WTC11 (cell line): ENCODE data around the gene TBC1D17. TPM values are rescaled to one million over a fixed set of nuclear protein-coding genes. Genes with fewer than 3 reads are reported as not detected.
A peak's percentile ranks its signal among the peaks of the same experiment; 100 is the strongest.

ENCODE experiments used
- ATAC-seq: fragments of 200-7000 bp; cut with Tn5 transposase; 2 replicates; pipeline ENCODE4 v1.10.0; 2021; ENCODE audit warnings: mild to moderate bottlenecking, moderate library complexity
- CTCF ChIA-PET: fragments of 300-600 bp; sonication (Branson Sonifier 250); formaldehyde crosslinking; loops from one replicate; lab custom pipeline; 2021; ENCODE audit warnings: antibody characterized with exemption; lab: Charles Lee
- POLR2A ChIA-PET: fragments of 350-600 bp; sonication (Branson Sonifier 250); formaldehyde crosslinking; loops from one replicate; lab custom pipeline; 2021; ENCODE audit warnings: antibody characterized with exemption; lab: Charles Lee
- DNase-seq: peaks from one replicate; pipeline ENCODE4 v3.0.0; 2021; ENCODE audit warnings: low spot score
- H3K27ac Mint-ChIP-seq: 2 replicates; pipeline ENCODE4 v1.8.0; 2021; ENCODE audit warnings: mixed read lengths
- H3K27me3 Mint-ChIP-seq: 2 replicates; pipeline ENCODE4 v1.8.0; 2021; ENCODE audit warnings: low read depth, mild to moderate bottlenecking, moderate library complexity, mixed read lengths
- H3K36me3 Mint-ChIP-seq: 2 replicates; pipeline ENCODE4 v1.8.0; 2021; ENCODE audit warnings: mixed read lengths
- H3K4me1 Mint-ChIP-seq: 2 replicates; pipeline ENCODE4 v1.8.0; 2022; ENCODE audit warnings: mixed read lengths
- H3K4me3 Mint-ChIP-seq: 2 replicates; pipeline ENCODE4 v1.8.0; 2021; ENCODE audit warnings: mild to moderate bottlenecking, moderate library complexity, mixed read lengths
- H3K9me3 Mint-ChIP-seq: 2 replicates; pipeline ENCODE4 v1.8.0; 2021; ENCODE audit warnings: mixed read lengths
- GABPB1 ChIP-seq: sonication (generic); formaldehyde crosslinking; IDR thresholded peaks from 2 replicates; pipeline ENCODE4 v1.8.1; 2023; ENCODE audit warnings: mild to moderate bottlenecking, missing genetic modification reagents
- JUN ChIP-seq: sonication (generic); formaldehyde crosslinking; IDR thresholded peaks from 2 replicates; pipeline ENCODE4 v1.8.0; 2023; ENCODE audit warnings: mild to moderate bottlenecking, missing genetic modification reagents
- KAT7 ChIP-seq: sonication (generic); formaldehyde crosslinking; IDR thresholded peaks from 2 replicates; pipeline ENCODE4 v1.8.1; 2023; ENCODE audit warnings: missing genetic modification reagents, mild to moderate bottlenecking, borderline replicate concordance
- NFATC4 ChIP-seq: fragments of 250-450 bp; sonication (Bioruptor Pico); IDR thresholded peaks from 2 replicates; pipeline ENCODE4 v1.9.0; 2021; ENCODE audit warnings: mild to moderate bottlenecking
- NFE2L1 ChIP-seq: sonication (generic); formaldehyde crosslinking; IDR thresholded peaks from 2 replicates; pipeline ENCODE4 v1.8.1; 2023; ENCODE audit warnings: missing genetic modification reagents
- NR1H2 ChIP-seq: sonication (generic); formaldehyde crosslinking; IDR thresholded peaks from 2 replicates; pipeline ENCODE4 v1.9.0; 2021; ENCODE audit warnings: mild to moderate bottlenecking, moderate library complexity, missing genetic modification reagents
- OVOL2 ChIP-seq: fragments of 250-450 bp; sonication (Bioruptor Pico); IDR thresholded peaks from 2 replicates; pipeline ENCODE4 v1.9.0; 2021; ENCODE audit warnings: mild to moderate bottlenecking, borderline replicate concordance
- SMAD3 ChIP-seq: sonication (generic); formaldehyde crosslinking; IDR thresholded peaks from 2 replicates; pipeline ENCODE4 v1.8.0; 2022; ENCODE audit warnings: missing genetic modification reagents, mild to moderate bottlenecking, borderline replicate concordance
- TEAD1 ChIP-seq: sonication (generic); formaldehyde crosslinking; IDR thresholded peaks from 2 replicates; pipeline ENCODE4 v1.8.0; 2022; ENCODE audit warnings: mild to moderate bottlenecking, missing genetic modification reagents
- ZBTB21 ChIP-seq: sonication (generic); formaldehyde crosslinking; IDR thresholded peaks from 2 replicates; pipeline ENCODE4 v1.8.1; 2023; ENCODE audit warnings: mild to moderate bottlenecking, missing genetic modification reagents, borderline replicate concordance
- ZNF219 ChIP-seq: sonication (generic); formaldehyde crosslinking; IDR thresholded peaks from 2 replicates; pipeline ENCODE4 v1.8.0; 2023; ENCODE audit warnings: missing genetic modification reagents, mild to moderate bottlenecking, borderline replicate concordance
- ZNF396 ChIP-seq: fragments of 250-450 bp; sonication (Bioruptor Pico); IDR thresholded peaks from 2 replicates; pipeline ENCODE4 v1.8.0; 2021; ENCODE audit warnings: mild to moderate bottlenecking, moderate library complexity, borderline replicate concordance
- ZNF416 ChIP-seq: fragments of 250-450 bp; sonication (Bioruptor Pico); IDR thresholded peaks from 2 replicates; pipeline ENCODE4 v1.9.0; 2021; ENCODE audit warnings: mild to moderate bottlenecking, inconsistent platforms
- ZNF423 ChIP-seq: fragments of 250-450 bp; sonication (Bioruptor Pico); IDR thresholded peaks from 2 replicates; pipeline ENCODE4 v2.1.2; 2022; ENCODE audit warnings: mild to moderate bottlenecking, moderate library complexity
- ZNF671 ChIP-seq: fragments of 250-450 bp; sonication (Bioruptor Pico); IDR thresholded peaks from 2 replicates; pipeline ENCODE4 v1.8.0; 2021; ENCODE audit warnings: mild to moderate bottlenecking
- total RNA-seq: library from RNA; stranded (reverse); gene quantifications from 3 replicates; pipeline ENCODE4 v1.2.3, GENCODE V29; 2021
- TF ChIP-seq, protein P1 (sequence below): fragments of 200-600 bp; IDR thresholded peaks from 2 replicates; pipeline ENCODE4 v1.8.0; 2022; ENCODE audit warnings: antibody characterized with exemption
- TF ChIP-seq, protein P2 (sequence below): sonication (generic); formaldehyde crosslinking; IDR thresholded peaks from 2 replicates; pipeline ENCODE4 v1.8.1; 2023; ENCODE audit warnings: mild to moderate bottlenecking, missing genetic modification reagents
- TF ChIP-seq, protein P3 (sequence below): fragments of 250-450 bp; sonication (Bioruptor Pico); IDR thresholded peaks from 2 replicates; pipeline ENCODE4 v1.9.0; 2021; ENCODE audit warnings: moderate library complexity, mild to moderate bottlenecking, inconsistent platforms, borderline replicate concordance
- TF ChIP-seq, protein P4 (sequence below): sonication (generic); formaldehyde crosslinking; IDR thresholded peaks from 2 replicates; pipeline ENCODE4 v1.8.1; 2022; ENCODE audit warnings: missing genetic modification reagents, borderline replicate concordance
- TF ChIP-seq, protein P5 (sequence below): fragments of 250-450 bp; sonication (Bioruptor Pico); IDR thresholded peaks from 2 replicates; pipeline ENCODE4 v1.8.0; 2021; ENCODE audit warnings: mild to moderate bottlenecking
- TF ChIP-seq, protein P6 (sequence below): sonication (generic); formaldehyde crosslinking; IDR thresholded peaks from 2 replicates; pipeline ENCODE4 v1.8.0; 2022; ENCODE audit warnings: mild to moderate bottlenecking, missing genetic modification reagents
- TF ChIP-seq, protein P7 (sequence below): sonication (generic); formaldehyde crosslinking; IDR thresholded peaks from 2 replicates; pipeline ENCODE4 v1.8.1; 2022; ENCODE audit warnings: low read depth, mild to moderate bottlenecking, moderate library complexity, missing genetic modification reagents, borderline replicate concordance

The TBC1D17 gene
- total RNA-seq, 1 experiment from 2014 or later: 52.8 TPM

DNA sequence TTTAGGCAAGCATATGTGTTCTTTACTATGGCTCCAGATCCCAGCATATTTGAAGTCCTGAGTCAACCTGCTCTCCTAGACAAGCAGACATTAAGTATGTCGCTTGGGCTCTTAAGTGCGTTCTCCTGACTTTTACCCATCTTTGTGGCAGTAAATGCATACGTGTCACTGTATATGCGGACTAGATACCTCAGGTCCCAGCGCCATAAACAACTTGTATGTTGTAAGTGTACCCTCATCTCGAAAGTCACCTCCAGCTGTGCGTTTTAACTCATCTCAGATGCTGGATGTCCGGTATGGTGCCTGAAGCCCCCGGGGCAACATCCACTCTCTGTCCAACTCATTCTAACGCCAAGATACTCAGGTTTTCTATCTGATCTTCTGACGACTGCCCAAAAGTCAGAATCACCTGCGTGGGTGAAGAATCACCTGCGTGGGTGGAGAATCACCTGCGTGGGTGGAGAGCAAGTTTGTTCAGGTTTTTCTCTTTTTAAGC, 24.8 kb upstream of the TBC1D17 start:
- Mint-ChIP-seq H3K27ac (peak overlapping the region; percentile 76; the same call in 1 of the 2 replicates), H3K4me3 (peak overlapping the region; percentile 80)
- no peak for TF ChIP-seq JUN (CRISPR knock-in tag)
- TF ChIP-seq NFE2L1 (CRISPR knock-in tag): no peak
- TF ChIP-seq ZNF416 (CRISPR knock-in tag): no peak
- TF ChIP-seq, protein P1, sequence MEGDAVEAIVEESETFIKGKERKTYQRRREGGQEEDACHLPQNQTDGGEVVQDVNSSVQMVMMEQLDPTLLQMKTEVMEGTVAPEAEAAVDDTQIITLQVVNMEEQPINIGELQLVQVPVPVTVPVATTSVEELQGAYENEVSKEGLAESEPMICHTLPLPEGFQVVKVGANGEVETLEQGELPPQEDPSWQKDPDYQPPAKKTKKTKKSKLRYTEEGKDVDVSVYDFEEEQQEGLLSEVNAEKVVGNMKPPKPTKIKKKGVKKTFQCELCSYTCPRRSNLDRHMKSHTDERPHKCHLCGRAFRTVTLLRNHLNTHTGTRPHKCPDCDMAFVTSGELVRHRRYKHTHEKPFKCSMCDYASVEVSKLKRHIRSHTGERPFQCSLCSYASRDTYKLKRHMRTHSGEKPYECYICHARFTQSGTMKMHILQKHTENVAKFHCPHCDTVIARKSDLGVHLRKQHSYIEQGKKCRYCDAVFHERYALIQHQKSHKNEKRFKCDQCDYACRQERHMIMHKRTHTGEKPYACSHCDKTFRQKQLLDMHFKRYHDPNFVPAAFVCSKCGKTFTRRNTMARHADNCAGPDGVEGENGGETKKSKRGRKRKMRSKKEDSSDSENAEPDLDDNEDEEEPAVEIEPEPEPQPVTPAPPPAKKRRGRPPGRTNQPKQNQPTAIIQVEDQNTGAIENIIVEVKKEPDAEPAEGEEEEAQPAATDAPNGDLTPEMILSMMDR: no peak
- TF ChIP-seq ZNF671 (CRISPR knock-in tag): no peak
- TF ChIP-seq, protein P2, sequence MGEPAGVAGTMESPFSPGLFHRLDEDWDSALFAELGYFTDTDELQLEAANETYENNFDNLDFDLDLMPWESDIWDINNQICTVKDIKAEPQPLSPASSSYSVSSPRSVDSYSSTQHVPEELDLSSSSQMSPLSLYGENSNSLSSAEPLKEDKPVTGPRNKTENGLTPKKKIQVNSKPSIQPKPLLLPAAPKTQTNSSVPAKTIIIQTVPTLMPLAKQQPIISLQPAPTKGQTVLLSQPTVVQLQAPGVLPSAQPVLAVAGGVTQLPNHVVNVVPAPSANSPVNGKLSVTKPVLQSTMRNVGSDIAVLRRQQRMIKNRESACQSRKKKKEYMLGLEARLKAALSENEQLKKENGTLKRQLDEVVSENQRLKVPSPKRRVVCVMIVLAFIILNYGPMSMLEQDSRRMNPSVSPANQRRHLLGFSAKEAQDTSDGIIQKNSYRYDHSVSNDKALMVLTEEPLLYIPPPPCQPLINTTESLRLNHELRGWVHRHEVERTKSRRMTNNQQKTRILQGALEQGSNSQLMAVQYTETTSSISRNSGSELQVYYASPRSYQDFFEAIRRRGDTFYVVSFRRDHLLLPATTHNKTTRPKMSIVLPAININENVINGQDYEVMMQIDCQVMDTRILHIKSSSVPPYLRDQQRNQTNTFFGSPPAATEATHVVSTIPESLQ (CRISPR knock-in tag): no peak
- TF ChIP-seq TEAD1 (CRISPR knock-in tag): no peak
- TF ChIP-seq, all 79 proteins: peak for 0
- POLR2A ChIA-PET: interaction anchor here (0.8 kb wide), 1 partner anchor 17 kb away, joined by 3 read pairs; no protein-coding TSS in a partner anchor
- ATAC-seq (no peak), DNase-seq (no peak)
- peaks cover 7% of the 10 kb centered on the region for H3K9me3 Mint-ChIP-seq
- peaks cover 22% of the 10 kb centered on the region for H3K4me1 Mint-ChIP-seq
- H3K36me3 Mint-ChIP-seq: peaks cover 30% of the 10 kb centered on the region
- CTCF ChIA-PET: interaction anchor here (1.8 kb wide), 1 partner anchor 13 kb away, joined by 5 read pairs; no protein-coding TSS in a partner anchor
- peaks cover 3% of the 10 kb centered on the region; the same call in 1 of the 2 replicates for H3K27me3 Mint-ChIP-seq

DNA sequence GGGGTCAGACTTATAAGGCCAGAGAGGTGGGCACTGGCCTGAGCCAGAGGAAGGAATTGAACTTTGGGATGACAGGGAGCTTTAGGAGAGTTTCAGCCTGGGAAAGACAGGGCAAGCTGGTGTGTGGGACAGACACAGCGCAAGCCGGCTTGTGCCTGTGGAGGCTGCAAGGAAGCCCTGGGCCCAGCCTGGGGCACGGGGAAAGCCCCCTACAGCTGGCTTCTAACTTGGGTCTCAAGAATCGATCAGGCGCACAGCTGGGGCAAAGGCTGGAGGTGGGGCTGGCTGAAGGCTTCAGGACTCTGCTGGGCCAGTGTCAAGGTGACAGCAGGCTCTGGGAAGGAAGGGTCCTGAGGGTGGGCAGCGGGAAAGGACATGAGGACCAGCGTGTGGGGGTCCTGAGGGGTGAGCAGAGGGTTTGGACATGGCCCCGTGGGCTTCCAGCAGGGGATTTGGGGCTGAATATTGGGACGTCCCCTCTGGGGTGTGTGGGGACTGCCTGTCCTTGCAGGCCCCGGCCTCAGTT, 23.6 kb upstream of the TBC1D17 start:
- DNase-seq: no peak
- peaks cover 22% of the 10 kb centered on the region for H3K4me1 Mint-ChIP-seq
- peaks cover 3% of the 10 kb centered on the region; the same call in 1 of the 2 replicates for H3K27me3 Mint-ChIP-seq
- no peak for TF ChIP-seq OVOL2 (CRISPR knock-in tag)
- no peak for TF ChIP-seq SMAD3 (CRISPR knock-in tag)
- TF ChIP-seq ZNF423 (CRISPR knock-in tag): no peak
- TF ChIP-seq, protein P3, sequence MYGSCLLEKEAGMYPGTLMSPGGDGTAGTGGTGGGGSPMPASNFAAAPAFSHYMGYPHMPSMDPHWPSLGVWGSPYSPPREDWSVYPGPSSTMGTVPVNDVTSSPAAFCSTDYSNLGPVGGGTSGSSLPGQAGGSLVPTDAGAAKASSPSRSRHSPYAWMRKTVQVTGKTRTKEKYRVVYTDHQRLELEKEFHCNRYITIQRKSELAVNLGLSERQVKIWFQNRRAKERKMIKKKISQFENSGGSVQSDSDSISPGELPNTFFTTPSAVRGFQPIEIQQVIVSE (CRISPR knock-in tag): no peak
- TF ChIP-seq, protein P4, sequence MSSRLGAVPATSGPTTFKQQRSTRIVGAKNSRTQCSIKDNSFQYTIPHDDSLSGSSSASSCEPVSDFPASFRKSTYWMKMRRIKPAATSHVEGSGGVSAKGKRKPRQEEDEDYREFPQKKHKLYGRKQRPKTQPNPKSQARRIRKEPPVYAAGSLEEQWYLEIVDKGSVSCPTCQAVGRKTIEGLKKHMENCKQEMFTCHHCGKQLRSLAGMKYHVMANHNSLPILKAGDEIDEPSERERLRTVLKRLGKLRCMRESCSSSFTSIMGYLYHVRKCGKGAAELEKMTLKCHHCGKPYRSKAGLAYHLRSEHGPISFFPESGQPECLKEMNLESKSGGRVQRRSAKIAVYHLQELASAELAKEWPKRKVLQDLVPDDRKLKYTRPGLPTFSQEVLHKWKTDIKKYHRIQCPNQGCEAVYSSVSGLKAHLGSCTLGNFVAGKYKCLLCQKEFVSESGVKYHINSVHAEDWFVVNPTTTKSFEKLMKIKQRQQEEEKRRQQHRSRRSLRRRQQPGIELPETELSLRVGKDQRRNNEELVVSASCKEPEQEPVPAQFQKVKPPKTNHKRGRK (CRISPR knock-in tag): no peak
- no peak for TF ChIP-seq ZNF219
- no peak for TF ChIP-seq ZNF396 (CRISPR knock-in tag)
- TF ChIP-seq, protein P5, sequence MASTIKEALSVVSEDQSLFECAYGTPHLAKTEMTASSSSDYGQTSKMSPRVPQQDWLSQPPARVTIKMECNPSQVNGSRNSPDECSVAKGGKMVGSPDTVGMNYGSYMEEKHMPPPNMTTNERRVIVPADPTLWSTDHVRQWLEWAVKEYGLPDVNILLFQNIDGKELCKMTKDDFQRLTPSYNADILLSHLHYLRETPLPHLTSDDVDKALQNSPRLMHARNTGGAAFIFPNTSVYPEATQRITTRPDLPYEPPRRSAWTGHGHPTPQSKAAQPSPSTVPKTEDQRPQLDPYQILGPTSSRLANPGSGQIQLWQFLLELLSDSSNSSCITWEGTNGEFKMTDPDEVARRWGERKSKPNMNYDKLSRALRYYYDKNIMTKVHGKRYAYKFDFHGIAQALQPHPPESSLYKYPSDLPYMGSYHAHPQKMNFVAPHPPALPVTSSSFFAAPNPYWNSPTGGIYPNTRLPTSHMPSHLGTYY: no peak
- TF ChIP-seq, protein P6, sequence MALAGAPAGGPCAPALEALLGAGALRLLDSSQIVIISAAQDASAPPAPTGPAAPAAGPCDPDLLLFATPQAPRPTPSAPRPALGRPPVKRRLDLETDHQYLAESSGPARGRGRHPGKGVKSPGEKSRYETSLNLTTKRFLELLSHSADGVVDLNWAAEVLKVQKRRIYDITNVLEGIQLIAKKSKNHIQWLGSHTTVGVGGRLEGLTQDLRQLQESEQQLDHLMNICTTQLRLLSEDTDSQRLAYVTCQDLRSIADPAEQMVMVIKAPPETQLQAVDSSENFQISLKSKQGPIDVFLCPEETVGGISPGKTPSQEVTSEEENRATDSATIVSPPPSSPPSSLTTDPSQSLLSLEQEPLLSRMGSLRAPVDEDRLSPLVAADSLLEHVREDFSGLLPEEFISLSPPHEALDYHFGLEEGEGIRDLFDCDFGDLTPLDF (CRISPR knock-in tag): no peak
- no peak for TF ChIP-seq ZBTB21
- no peak for TF ChIP-seq NFATC4 (CRISPR knock-in tag)
- no peak for TF ChIP-seq GABPB1 (CRISPR knock-in tag)
- TF ChIP-seq, protein P2 (CRISPR knock-in tag): no peak
- no peak for TF ChIP-seq KAT7
- TF ChIP-seq, protein P7, sequence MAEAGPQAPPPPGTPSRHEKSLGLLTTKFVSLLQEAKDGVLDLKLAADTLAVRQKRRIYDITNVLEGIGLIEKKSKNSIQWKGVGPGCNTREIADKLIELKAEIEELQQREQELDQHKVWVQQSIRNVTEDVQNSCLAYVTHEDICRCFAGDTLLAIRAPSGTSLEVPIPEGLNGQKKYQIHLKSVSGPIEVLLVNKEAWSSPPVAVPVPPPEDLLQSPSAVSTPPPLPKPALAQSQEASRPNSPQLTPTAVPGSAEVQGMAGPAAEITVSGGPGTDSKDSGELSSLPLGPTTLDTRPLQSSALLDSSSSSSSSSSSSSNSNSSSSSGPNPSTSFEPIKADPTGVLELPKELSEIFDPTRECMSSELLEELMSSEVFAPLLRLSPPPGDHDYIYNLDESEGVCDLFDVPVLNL (CRISPR knock-in tag): no peak
- no peak for TF ChIP-seq NR1H2
- ChIA-PET POLR2A (interaction anchor here (0.8 kb wide), 1 partner anchor 16 kb away, joined by 3 read pairs; no protein-coding TSS in a partner anchor), CTCF (interaction anchor here (0.6 to 1.8 kb wide), 3 partner anchors 11 to 460 kb away, joined by 3 to 5 read pairs (median 5); no protein-coding TSS in a partner anchor)
- no peak for ATAC-seq
- H3K36me3 Mint-ChIP-seq: peaks cover 30% of the 10 kb centered on the region
- peaks cover 4% of the 10 kb centered on the region for H3K9me3 Mint-ChIP-seq
- peak overlapping the region; percentile 40 for H3K4me3 Mint-ChIP-seq
- no peak overlapping the region; the same call in 1 of the 2 replicates for H3K27ac Mint-ChIP-seq
